GM23338 (cell line): Measurements from ENCODE around the gene OR5B12. TPM values are rescaled to one million over a fixed set of nuclear protein-coding genes. Genes with fewer than 3 reads are reported as not detected.

ENCODE experiments used
- ATAC-seq: fragments of 200-7000 bp; cut with Tn5 transposase; 3 replicates; pipeline ENCODE4 v1.9.1; 2020
- DNase-seq: peaks from one replicate; pipeline ENCODE4 v3.0.0-alpha.2; 2015; ENCODE audit warnings: low spot score
- H2AFZ ChIP-seq: fragments of 200-600 bp; sonication (generic); 2 replicates; pipeline ENCODE4 v1.8.0; 2016; ENCODE audit warnings: antibody characterized with exemption, mild to moderate bottlenecking, moderate library complexity
- H3F3A ChIP-seq: fragments of 200-600 bp; sonication (generic); replicated peaks from 2 replicates; pipeline ENCODE4 v1.8.0; 2017; ENCODE audit warnings: antibody characterized with exemption, mixed run types, low read depth
- H3K27ac ChIP-seq: fragments of 200-600 bp; sonication (generic); 2 replicates; pipeline ENCODE4 v1.6.1; 2016; ENCODE audit warnings: low read depth
- H3K27me3 ChIP-seq: fragments of 200-600 bp; sonication (generic); 2 replicates; pipeline ENCODE4 v1.8.0; 2016; ENCODE audit warnings: mild to moderate bottlenecking, mixed run types, moderate library complexity; ENCODE audit not compliant: insufficient read depth
- H3K36me3 ChIP-seq: fragments of 200-600 bp; sonication (generic); 2 replicates; pipeline ENCODE4 v1.8.0; 2016; ENCODE audit warnings: mild to moderate bottlenecking; ENCODE audit not compliant: insufficient read depth
- H3K4me1 ChIP-seq: fragments of 200-600 bp; sonication (generic); 2 replicates; pipeline ENCODE4 v1.8.0; 2016; ENCODE audit warnings: mild to moderate bottlenecking, moderate library complexity; ENCODE audit not compliant: insufficient read depth
- H3K4me2 ChIP-seq: fragments of 200-600 bp; sonication (generic); 2 replicates; pipeline ENCODE4 v1.7.1; 2017; ENCODE audit warnings: mixed run types
- H3K4me3 ChIP-seq: fragments of 200-600 bp; sonication (generic); 2 replicates; pipeline ENCODE4 v1.6.1; 2016; ENCODE audit warnings: mixed run types
- H3K79me2 ChIP-seq: fragments of 200-600 bp; sonication (generic); replicated peaks from 2 replicates; pipeline ENCODE4 v1.8.0; 2017; ENCODE audit warnings: mild to moderate bottlenecking; ENCODE audit not compliant: insufficient read depth
- H3K9me2 ChIP-seq: fragments of 200-600 bp; sonication (generic); 2 replicates; pipeline ENCODE4 v1.8.0; 2017; ENCODE audit not compliant: insufficient read depth
- H4K20me1 ChIP-seq: fragments of 200-600 bp; sonication (generic); replicated peaks from 2 replicates; pipeline ENCODE4 v1.8.0; 2017; ENCODE audit warnings: mild to moderate bottlenecking; ENCODE audit not compliant: insufficient read depth
- H3K27ac Mint-ChIP-seq: 2 replicates; pipeline ENCODE4 v1.8.0; 2020; ENCODE audit warnings: inconsistent platforms, mild to moderate bottlenecking, moderate library complexity, mixed read lengths
- H3K27me3 Mint-ChIP-seq: 3 replicates; pipeline ENCODE4 v1.8.0; 2022; ENCODE audit warnings: low read depth, mild to moderate bottlenecking, moderate library complexity, mixed read lengths, inconsistent platforms; ENCODE audit not compliant: insufficient read depth, poor library complexity
- H3K36me3 Mint-ChIP-seq: 3 replicates; pipeline ENCODE4 v1.8.0; 2021; ENCODE audit warnings: low read depth, mild to moderate bottlenecking, inconsistent platforms, moderate library complexity, mixed read lengths
- H3K4me1 Mint-ChIP-seq: 3 replicates; pipeline ENCODE4 v1.8.0; 2020; ENCODE audit warnings: mild to moderate bottlenecking, inconsistent platforms, mixed read lengths
- H3K4me3 Mint-ChIP-seq: 3 replicates; pipeline ENCODE4 v1.8.0; 2021; ENCODE audit warnings: moderate library complexity, mild to moderate bottlenecking, inconsistent platforms, mixed read lengths
- H3K9me3 Mint-ChIP-seq: 3 replicates; pipeline ENCODE4 v1.8.0; 2020; ENCODE audit warnings: moderate library complexity, mild to moderate bottlenecking, inconsistent platforms, mixed read lengths
- EZH2 ChIP-seq: fragments of 200-600 bp; sonication (generic); IDR thresholded peaks from one replicate; pipeline ENCODE4 v1.8.0; 2017; ENCODE audit warnings: antibody characterized with exemption, mild to moderate bottlenecking, low read depth; ENCODE audit not compliant: unreplicated experiment
- JUNB ChIP-seq: IDR thresholded peaks from one replicate; pipeline ENCODE4 v1.6.1; 2016; ENCODE audit warnings: antibody characterized with exemption; ENCODE audit not compliant: unreplicated experiment
- NANOG ChIP-seq: IDR thresholded peaks from 2 replicates; pipeline ENCODE4 v1.6.1; 2016; ENCODE audit warnings: antibody characterized with exemption, borderline replicate concordance
- POLR2AphosphoS5 ChIP-seq: IDR thresholded peaks from 2 replicates; pipeline ENCODE4 v1.6.1; 2016; ENCODE audit warnings: antibody characterized with exemption, low read depth
- STAT1 ChIP-seq: IDR thresholded peaks from one replicate; pipeline ENCODE4 v1.6.1; 2016; ENCODE audit warnings: antibody characterized with exemption; ENCODE audit not compliant: unreplicated experiment
- polyA plus RNA-seq: library from polyadenylated mRNA; unstranded; fragments of >200 nt; fragmentation: Nextera tagmentation; extraction: Ambion mirVana; gene quantifications from 2 replicates; pipeline ENCODE4 v1.2.1, GENCODE V29; 2016
- total RNA-seq: library from RNA; depleted of rRNA; stranded (reverse); fragments of >200 nt; shearing (Covaris generic); gene quantifications from 2 replicates; pipeline ENCODE4 v1.2.3, GENCODE V29; 2014
- TF ChIP-seq, protein P1 (sequence below): fragments of 250-450 bp; sonication (Bioruptor Pico); IDR thresholded peaks from 2 replicates; pipeline ENCODE4 v1.5.0; 2020; ENCODE audit warnings: mild to moderate bottlenecking, moderate library complexity
- TF ChIP-seq, protein P2 (sequence below): IDR thresholded peaks from one replicate; pipeline ENCODE4 v1.6.1; 2018; ENCODE audit warnings: antibody characterized with exemption; ENCODE audit not compliant: unreplicated experiment
- TF ChIP-seq, protein P3 (sequence below), 2 experiments: fragments of 200-600 bp in 1 of 2; sonication (generic) in 1 of 2; conservative IDR thresholded peaks; 2 replicates each; pipeline versions ENCODE4 v1.5.1 to v1.6.1; 2016 to 2017; ENCODE audit warnings: antibody characterized with exemption in 2 of 2, low read depth in 2 of 2, mild to moderate bottlenecking in 2 of 2, moderate library complexity in 1 of 2
- TF ChIP-seq, protein P4 (sequence below): IDR thresholded peaks from 2 replicates; pipeline ENCODE4 v1.6.1; 2016; ENCODE audit warnings: antibody characterized with exemption

Gene OR5B12
- total and polyA plus RNA-seq, 2 experiments from 2014 or later, result not detected

DNA sequence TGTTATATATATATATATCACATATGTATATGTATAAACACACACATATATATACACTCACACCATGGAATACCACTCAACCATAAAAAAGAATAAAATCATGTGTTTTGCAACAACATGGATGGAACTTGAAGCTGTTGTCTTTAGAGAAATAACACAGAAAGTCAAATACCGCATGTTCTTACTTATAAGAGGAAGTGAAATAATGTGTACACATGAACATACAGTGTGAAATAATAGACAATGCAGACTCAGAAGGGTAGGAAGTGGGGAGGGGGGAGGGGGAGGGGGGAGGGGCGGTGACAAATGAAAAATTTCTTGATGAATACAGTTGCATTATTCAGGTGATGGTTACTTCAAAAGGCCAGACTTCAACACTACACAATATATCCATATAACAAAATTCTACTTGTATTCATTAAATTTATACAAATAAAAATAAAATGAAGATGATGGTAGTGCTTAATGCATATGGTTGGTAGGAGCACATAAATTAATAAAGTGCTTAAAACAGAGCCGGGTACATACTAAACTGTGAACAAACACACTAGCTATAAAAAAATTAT is 8.3 kb downstream of the OR5B12 start (continued):
- TF ChIP-seq, protein P1, sequence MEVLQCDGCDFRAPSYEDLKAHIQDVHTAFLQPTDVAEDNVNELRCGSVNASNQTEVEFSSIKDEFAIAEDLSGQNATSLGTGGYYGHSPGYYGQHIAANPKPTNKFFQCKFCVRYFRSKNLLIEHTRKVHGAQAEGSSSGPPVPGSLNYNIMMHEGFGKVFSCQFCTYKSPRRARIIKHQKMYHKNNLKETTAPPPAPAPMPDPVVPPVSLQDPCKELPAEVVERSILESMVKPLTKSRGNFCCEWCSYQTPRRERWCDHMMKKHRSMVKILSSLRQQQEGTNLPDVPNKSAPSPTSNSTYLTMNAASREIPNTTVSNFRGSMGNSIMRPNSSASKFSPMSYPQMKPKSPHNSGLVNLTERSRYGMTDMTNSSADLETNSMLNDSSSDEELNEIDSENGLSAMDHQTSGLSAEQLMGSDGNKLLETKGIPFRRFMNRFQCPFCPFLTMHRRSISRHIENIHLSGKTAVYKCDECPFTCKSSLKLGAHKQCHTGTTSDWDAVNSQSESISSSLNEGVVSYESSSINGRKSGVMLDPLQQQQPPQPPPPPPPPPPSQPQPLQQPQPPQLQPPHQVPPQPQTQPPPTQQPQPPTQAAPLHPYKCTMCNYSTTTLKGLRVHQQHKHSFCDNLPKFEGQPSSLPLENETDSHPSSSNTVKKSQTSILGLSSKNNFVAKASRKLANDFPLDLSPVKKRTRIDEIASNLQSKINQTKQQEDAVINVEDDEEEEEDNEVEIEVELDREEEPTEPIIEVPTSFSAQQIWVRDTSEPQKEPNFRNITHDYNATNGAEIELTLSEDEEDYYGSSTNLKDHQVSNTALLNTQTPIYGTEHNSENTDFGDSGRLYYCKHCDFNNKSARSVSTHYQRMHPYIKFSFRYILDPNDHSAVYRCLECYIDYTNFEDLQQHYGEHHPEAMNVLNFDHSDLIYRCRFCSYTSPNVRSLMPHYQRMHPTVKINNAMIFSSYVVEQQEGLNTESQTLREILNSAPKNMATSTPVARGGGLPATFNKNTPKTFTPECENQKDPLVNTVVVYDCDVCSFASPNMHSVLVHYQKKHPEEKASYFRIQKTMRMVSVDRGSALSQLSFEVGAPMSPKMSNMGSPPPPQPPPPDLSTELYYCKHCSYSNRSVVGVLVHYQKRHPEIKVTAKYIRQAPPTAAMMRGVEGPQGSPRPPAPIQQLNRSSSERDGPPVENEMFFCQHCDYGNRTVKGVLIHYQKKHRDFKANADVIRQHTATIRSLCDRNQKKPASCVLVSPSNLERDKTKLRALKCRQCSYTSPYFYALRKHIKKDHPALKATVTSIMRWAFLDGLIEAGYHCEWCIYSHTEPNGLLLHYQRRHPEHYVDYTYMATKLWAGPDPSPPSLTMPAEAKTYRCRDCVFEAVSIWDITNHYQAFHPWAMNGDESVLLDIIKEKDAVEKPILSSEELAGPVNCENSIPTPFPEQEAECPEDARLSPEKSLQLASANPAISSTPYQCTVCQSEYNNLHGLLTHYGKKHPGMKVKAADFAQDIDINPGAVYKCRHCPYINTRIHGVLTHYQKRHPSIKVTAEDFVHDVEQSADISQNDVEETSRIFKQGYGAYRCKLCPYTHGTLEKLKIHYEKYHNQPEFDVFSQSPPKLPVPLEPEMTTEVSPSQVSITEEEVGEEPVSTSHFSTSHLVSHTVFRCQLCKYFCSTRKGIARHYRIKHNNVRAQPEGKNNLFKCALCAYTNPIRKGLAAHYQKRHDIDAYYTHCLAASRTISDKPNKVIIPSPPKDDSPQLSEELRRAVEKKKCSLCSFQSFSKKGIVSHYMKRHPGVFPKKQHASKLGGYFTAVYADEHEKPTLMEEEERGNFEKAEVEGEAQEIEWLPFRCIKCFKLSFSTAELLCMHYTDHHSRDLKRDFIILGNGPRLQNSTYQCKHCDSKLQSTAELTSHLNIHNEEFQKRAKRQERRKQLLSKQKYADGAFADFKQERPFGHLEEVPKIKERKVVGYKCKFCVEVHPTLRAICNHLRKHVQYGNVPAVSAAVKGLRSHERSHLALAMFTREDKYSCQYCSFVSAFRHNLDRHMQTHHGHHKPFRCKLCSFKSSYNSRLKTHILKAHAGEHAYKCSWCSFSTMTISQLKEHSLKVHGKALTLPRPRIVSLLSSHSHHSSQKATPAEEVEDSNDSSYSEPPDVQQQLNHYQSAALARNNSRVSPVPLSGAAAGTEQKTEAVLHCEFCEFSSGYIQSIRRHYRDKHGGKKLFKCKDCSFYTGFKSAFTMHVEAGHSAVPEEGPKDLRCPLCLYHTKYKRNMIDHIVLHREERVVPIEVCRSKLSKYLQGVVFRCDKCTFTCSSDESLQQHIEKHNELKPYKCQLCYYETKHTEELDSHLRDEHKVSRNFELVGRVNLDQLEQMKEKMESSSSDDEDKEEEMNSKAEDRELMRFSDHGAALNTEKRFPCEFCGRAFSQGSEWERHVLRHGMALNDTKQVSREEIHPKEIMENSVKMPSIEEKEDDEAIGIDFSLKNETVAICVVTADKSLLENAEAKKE (CRISPR knock-in tag), result no peak
- TF ChIP-seq NANOG, result no peak

DNA sequence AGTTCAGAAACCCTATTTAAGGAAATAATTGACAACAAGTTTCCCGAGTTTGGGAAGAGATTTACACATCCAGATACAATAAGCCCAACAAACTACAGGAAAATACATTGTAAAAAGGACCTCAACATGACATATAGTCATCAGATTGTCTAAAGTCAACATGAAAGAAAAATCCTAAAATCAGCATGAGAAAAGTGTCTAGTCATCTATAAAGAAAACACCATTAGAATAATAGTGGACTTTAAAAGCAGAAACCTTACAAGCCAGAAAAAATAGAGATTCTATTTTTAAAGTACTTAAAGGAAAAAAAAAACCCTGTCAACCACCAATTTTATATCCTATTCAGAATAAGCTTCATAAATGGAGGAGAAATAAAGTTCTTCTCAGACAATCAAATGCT is 12.8 kb downstream of the OR5B12 start:
- no peak overlapping the region for H3K4me3 ChIP-seq
- Mint-ChIP-seq H3K27ac (no peak overlapping the region), H3K36me3 (no peaks in the 10 kb centered on the region), H3K4me1 (peaks cover 18% of the 10 kb centered on the region), H3K9me3 (no peaks in the 10 kb centered on the region), H3K4me3 (no peak overlapping the region), H3K27me3 (no peaks in the 10 kb centered on the region)
- H3K27ac ChIP-seq, result no peak overlapping the region
- H3K4me1 ChIP-seq, result peaks cover 7% of the 10 kb centered on the region
- no peak for TF ChIP-seq EZH2
- TF ChIP-seq JUNB, result no peak
- TF ChIP-seq, protein P2, sequence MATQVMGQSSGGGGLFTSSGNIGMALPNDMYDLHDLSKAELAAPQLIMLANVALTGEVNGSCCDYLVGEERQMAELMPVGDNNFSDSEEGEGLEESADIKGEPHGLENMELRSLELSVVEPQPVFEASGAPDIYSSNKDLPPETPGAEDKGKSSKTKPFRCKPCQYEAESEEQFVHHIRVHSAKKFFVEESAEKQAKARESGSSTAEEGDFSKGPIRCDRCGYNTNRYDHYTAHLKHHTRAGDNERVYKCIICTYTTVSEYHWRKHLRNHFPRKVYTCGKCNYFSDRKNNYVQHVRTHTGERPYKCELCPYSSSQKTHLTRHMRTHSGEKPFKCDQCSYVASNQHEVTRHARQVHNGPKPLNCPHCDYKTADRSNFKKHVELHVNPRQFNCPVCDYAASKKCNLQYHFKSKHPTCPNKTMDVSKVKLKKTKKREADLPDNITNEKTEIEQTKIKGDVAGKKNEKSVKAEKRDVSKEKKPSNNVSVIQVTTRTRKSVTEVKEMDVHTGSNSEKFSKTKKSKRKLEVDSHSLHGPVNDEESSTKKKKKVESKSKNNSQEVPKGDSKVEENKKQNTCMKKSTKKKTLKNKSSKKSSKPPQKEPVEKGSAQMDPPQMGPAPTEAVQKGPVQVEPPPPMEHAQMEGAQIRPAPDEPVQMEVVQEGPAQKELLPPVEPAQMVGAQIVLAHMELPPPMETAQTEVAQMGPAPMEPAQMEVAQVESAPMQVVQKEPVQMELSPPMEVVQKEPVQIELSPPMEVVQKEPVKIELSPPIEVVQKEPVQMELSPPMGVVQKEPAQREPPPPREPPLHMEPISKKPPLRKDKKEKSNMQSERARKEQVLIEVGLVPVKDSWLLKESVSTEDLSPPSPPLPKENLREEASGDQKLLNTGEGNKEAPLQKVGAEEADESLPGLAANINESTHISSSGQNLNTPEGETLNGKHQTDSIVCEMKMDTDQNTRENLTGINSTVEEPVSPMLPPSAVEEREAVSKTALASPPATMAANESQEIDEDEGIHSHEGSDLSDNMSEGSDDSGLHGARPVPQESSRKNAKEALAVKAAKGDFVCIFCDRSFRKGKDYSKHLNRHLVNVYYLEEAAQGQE, result no peak
- TF ChIP-seq POLR2AphosphoS5, result no peak
- TF ChIP-seq, protein P3, sequence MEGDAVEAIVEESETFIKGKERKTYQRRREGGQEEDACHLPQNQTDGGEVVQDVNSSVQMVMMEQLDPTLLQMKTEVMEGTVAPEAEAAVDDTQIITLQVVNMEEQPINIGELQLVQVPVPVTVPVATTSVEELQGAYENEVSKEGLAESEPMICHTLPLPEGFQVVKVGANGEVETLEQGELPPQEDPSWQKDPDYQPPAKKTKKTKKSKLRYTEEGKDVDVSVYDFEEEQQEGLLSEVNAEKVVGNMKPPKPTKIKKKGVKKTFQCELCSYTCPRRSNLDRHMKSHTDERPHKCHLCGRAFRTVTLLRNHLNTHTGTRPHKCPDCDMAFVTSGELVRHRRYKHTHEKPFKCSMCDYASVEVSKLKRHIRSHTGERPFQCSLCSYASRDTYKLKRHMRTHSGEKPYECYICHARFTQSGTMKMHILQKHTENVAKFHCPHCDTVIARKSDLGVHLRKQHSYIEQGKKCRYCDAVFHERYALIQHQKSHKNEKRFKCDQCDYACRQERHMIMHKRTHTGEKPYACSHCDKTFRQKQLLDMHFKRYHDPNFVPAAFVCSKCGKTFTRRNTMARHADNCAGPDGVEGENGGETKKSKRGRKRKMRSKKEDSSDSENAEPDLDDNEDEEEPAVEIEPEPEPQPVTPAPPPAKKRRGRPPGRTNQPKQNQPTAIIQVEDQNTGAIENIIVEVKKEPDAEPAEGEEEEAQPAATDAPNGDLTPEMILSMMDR (conservative IDR thresholded peaks at IDR 0.05; ENCODE audit: low read depth in 2 of 2), result no peak
- TF ChIP-seq, protein P4, sequence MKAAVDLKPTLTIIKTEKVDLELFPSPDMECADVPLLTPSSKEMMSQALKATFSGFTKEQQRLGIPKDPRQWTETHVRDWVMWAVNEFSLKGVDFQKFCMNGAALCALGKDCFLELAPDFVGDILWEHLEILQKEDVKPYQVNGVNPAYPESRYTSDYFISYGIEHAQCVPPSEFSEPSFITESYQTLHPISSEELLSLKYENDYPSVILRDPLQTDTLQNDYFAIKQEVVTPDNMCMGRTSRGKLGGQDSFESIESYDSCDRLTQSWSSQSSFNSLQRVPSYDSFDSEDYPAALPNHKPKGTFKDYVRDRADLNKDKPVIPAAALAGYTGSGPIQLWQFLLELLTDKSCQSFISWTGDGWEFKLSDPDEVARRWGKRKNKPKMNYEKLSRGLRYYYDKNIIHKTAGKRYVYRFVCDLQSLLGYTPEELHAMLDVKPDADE, result no peak
- no peak for TF ChIP-seq STAT1
- H2AFZ ChIP-seq, result no peak overlapping the region
- H3K27me3 ChIP-seq, result no peaks in the 10 kb centered on the region
- H3K79me2 ChIP-seq, result no peaks in the 10 kb centered on the region
- DNase-seq (no peak), ATAC-seq (no peak)
- no peaks in the 10 kb centered on the region for H3F3A ChIP-seq
- H3K9me2 ChIP-seq, result no peaks in the 10 kb centered on the region
- no peak overlapping the region for H3K4me2 ChIP-seq
- H4K20me1 ChIP-seq, result no peaks in the 10 kb centered on the region
- H3K36me3 ChIP-seq, result no peaks in the 10 kb centered on the region
